ENCODE data around the gene PTPRG.

- TF ChIP-seq CTCF (IDR thresholded peaks at IDR 0.05; ENCODE audit: low read depth, low read length, poor library complexity, severe bottlenecking) (no peak), EZH2phosphoT487 (IDR thresholded peaks at IDR 0.05; ENCODE audit: borderline replicate concordance, low read length) (no peak)
Observed at GRCh38 chr3:62238003-62238402, 676.6 kb downstream of the PTPRG start.

Measured in DOHH2 (cell line).